GM12874 (cell line): ENCODE measurements around the gene NXN.

Source experiments
- CTCF ChIP-seq: IDR thresholded peaks from 2 replicates; pipeline ENCODE4 v1.5.1; 2011; ENCODE audit warnings: low read depth, mild to moderate bottlenecking, control low read depth, low read length, moderate library complexity; ENCODE audit not compliant: insufficient read depth

The NXN gene

GRCh38 chr17:872855-873254 lies 106.7 kb downstream of the NXN start:
- TF ChIP-seq CTCF = no peak

- no peak for TF ChIP-seq CTCF
These were observed 107.6 kb downstream of the NXN start for GRCh38 chr17:871751-872519.

- TF ChIP-seq CTCF = no peak
These were observed 109.7 kb downstream of the NXN start for GRCh38 chr17:869567-870525.

- no peak for TF ChIP-seq CTCF
These were observed 110.5 kb downstream of the NXN start for GRCh38 chr17:869086-869485.

- TF ChIP-seq CTCF = no peak
These were observed 111.6 kb downstream of the NXN start for GRCh38 chr17:867896-868489.

GRCh38 chr17:866568-867103 lies 112.9 kb downstream of the NXN start:
- no peak for TF ChIP-seq CTCF

GRCh38 chr17:864315-864714 lies 115.3 kb downstream of the NXN start:
- TF ChIP-seq CTCF = no peak
